Suppressor macrophage treated with lipopolysaccharide for 1 hour (primary cell): Measurements from ENCODE around the gene EVA1A.

Source experiments
- DNase-seq, 3 donors: peaks; one replicate each; pipeline ENCODE4 v3.0.0-alpha.2; 2020 to 2022

The EVA1A gene

DNA sequence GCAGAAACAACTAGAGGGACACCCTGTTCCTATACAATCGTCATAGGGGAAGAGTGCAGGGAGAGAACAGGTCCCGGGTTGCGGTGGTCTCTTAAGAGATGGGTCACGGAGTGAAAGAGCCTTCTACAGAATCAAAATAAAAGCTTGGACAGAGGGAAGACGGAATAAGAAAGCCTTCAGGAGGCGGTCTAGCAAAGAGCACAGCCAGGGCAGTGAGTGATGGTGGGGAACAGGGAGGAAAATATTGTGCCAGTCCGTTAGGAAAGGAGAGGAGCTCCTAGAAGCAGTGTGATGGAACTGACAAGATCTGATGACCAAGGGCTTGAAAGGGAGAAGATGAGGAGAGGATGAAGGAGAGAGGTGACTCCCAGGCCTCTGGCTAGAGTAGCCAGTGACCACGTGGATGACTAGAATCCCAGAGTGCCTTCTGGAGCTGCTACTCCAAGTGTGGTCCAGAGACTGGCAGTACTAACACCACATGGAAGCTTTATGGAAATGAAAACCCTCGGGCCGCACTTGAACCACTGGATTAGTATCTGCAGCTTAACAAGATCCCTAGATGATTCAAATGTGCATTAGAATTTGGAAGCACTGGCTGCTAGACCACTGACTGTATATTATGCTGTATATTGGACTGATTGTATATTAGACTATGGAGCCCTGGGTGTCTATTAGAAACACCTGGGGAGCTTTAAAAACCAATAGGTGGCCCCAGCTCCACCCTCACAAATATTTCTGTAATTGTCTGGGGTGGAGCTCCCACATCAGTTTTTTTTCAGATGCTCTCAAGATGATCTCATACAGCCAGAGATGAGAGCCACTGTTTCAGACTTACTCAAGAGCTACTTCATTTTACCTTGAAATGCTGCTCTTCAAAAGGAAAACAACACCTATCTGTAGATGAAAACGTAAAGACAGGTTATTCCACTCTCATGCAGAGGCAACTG is 1.1 kb upstream of the EVA1A start:
- DNase-seq: no peak

GRCh38 chr2:75560022-75560767 is 544 bp downstream of the EVA1A start:
- DNase-seq: no peak

DNA sequence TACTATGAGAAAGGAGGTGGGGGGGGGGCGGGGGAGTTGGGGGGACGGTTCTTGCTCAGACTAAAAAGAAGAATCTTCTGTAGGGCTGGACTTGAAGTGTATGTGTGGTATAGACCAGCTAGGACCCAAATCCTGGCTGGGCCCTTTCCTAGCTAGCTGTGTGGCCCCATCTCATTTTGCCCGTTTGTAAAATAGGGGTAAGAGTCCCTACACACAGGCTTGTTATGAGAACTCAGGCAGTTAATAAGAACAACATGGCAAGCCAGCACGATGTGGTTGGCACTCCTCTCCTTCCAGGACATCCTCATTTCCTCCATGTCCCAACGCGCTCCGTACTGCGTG is 1.1 kb downstream of the EVA1A start:
- DNase-seq: no peak

DNA sequence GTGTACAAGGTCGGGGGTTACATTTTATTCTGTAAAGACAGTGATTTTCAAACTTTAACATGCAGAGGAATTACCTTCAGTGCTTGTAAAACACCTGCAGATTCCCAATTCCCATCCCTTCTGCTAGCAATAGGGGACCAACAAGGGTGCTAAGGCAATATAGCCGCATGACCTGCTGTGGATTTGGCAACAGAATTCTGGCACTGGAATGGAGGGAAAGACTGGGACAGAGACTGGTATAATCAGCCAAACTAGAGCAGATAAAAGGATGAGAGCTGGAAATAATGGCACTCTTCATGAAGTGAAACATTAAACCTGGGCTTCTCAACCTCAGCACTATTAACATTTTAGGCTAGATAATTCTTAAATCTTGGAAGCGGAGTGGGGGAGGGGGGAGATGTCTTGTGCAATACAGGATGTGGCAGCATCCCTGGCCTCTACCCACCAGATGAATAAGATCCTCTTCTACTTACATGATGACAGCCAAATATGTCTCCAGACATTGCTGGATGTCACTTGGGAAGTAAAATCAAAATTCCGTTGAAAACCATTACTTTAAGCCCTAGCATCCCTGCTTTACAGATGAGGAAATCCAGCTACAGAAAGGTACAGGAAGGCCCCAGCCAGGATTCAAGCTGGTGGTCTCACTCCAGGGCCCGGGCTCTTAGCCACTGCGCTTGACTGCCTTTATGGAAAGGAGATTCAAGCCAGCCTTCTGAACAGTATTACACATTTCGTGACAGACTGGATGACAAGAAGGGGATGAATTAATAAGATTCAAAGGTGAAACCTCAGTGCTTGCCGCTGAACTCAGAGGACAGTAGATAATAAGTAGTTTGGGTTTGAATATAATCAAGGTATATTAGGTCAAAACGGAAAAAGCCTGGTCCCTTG is 1.7 kb downstream of the EVA1A start:
- DNase-seq: no peak

- no peak for DNase-seq
Observed at GRCh38 chr2:75558136-75558535, 2.6 kb downstream of the EVA1A start.

- DNase-seq: no peak
Observed at GRCh38 chr2:75557474-75558133, 3.1 kb downstream of the EVA1A start.

GRCh38 chr2:75556679-75557366 is 3.9 kb downstream of the EVA1A start:
- DNase-seq: no peak

DNA sequence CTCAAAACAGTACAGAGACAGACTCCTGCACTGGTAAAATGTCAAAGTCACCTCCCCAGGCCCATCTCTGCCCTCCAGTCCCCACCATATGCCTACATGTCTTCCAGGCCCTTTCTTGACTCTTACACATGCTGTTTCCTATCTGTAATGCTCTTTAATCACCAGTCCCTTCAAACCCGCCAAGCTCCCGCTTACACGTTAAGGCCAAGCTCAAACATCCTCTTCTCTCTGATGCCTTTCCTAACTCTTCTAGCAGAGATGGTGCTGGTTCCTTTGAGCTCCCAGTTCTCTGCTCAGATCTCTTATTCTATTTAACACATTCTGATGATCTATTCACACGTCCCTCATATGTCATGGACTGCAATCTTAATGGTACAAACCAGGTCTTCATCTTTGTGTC is 5.0 kb downstream of the EVA1A start:
- DNase-seq: no peak

DNA sequence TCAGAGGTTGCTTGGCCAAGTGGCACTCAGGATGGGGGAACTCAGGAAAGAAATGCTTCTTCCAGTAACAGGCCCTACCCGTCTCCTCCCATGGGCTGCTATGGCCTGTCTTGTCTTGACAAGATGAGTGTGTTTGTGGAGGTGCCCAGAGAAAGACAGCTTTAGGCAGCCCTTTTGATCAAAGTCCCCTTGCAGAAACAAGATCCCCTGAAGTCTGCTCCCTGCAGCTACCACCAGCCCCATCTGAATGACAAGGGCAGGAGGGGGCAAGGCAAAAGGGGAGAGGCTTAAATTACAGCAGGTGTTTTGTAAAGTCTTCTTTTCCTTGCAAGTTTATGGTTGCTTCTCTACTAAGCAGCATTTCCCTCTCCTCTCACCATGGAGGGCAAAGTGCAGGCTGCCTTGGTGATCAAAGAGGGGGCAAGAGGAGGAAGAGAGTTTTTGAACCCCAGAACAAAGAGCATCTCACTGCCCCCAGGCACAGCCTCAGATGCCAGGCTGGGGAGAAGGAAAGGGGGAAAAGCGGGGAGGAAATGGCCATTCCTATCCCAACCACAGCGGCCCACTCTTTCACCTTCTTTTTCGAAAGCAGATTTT is 6.7 kb downstream of the EVA1A start:
- no peak for DNase-seq

DNA sequence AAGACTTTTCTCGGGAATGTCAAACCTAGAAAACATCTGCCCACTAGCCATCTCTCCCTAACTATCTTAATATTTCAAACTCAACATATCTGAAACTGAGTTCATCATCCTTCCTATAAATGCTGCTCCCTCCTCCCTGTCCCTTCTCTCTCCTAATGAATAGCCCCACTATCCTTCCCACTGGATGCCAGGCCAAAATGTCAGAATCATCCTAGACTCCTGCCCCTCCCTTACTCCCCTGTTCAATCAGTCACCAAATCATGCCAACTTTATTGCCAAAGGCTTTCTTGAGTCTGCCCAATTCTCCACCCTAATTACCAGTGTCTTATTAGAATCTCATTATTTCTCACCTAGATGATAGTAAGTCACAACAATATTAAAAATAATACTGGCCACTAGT is 8.5 kb downstream of the EVA1A start:
- no peak for DNase-seq

GRCh38 chr2:75551434-75551833 is 9.3 kb downstream of the EVA1A start:
- no peak for DNase-seq

DNA sequence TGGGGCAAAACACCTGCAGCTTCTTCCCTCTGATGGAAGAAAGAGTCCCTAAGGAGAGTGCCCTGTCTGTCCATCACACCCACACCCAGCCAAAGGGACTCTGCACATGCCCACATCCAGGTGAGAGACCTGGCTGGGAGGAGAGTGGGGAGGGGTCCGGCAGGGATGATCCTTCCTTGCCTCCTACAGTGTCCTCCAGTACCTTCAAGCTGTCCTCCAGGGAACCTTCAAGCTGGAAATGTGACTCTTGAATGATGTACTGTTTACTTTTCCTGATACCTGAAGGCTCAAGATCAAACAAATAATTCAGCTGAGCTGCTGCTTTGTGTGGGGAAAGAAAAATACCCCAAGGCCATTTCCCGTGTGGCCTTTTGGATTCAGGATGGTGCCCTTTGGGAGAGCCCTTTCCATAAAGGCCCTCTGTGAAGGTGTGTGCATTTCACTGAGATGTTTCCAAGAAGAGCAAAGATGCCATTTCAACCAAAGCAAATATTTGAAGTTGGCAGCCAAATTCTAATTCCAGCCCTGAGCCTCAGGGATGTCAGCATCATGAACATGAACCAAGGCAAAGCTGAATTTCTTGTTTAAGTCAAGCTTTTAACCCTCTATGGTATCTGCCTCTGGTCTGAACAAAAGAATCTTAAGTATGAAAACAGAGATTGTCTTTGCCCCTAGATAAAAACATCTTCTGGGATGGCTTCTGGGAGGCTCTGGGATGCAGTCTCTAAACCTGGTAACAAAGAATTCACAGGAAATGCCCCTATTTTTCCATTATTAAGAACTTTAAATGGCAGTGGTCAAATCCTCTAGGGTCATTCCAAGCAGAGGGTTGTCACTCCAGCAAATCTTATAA is 11.1 kb downstream of the EVA1A start:
- DNase-seq: no peak

- peak in 2 of 3 donors; percentile 27 to 45 for DNase-seq
Observed at GRCh38 chr2:75548036-75548573, 12.6 kb downstream of the EVA1A start.

- no peak for DNase-seq
Observed at GRCh38 chr2:75547345-75548035, 13.2 kb downstream of the EVA1A start.

GRCh38 chr2:75545922-75546321 is 14.8 kb downstream of the EVA1A start:
- no peak for DNase-seq

GRCh38 chr2:75545387-75545786 is 15.4 kb downstream of the EVA1A start:
- no peak for DNase-seq

GRCh38 chr2:75543446-75543845 is 17.3 kb downstream of the EVA1A start:
- no peak for DNase-seq

GRCh38 chr2:75541430-75541829 is 19.3 kb downstream of the EVA1A start:
- no peak for DNase-seq

- no peak for DNase-seq
Observed at GRCh38 chr2:75540994-75541393, 19.7 kb downstream of the EVA1A start.
